H1 (cell line): ENCODE data around the gene SEMA7A. TPM values are rescaled to one million over a fixed set of nuclear protein-coding genes. Genes with fewer than 3 reads are reported as not detected.

Experiments
- CTCF ChIA-PET: fragments of 300-600 bp; sonication (Branson Sonifier 250); formaldehyde crosslinking; loops from one replicate; lab custom pipeline; 2021; ENCODE audit not compliant: partially characterized antibody; lab: Charles Lee
- POLR2A ChIA-PET: fragments of 300-600 bp; sonication (Branson Sonifier 250); formaldehyde crosslinking; loops from one replicate; lab custom pipeline; 2021; ENCODE audit warnings: inconsistent platforms; ENCODE audit not compliant: partially characterized antibody; lab: Charles Lee
- DNase-seq, 2 experiments: peaks; one replicate each; pipeline versions ENCODE4 v3.0.0 to v3.0.0-alpha.2; 2010 to 2022; ENCODE audit warnings: low spot score in 2 of 2, low read depth in 1 of 2, mixed read lengths in 1 of 2
- FAIRE-seq: peaks from 2 replicates; lab custom pipeline; 2011; peaks lifted over from hg19 to GRCh38; lab: Jason Lieb, UNC
- H2AFZ ChIP-seq: 2 replicates; pipeline ENCODE4 v1.8.1; 2012; ENCODE audit warnings: low read length, inconsistent platforms
- H2AK5ac ChIP-seq: 2 replicates; pipeline ENCODE4 v1.6.1; 2013; ENCODE audit warnings: low read depth, low read length
- H2BK120ac ChIP-seq: replicated peaks from 2 replicates; pipeline ENCODE3; 2013; ENCODE audit warnings: low read depth, low read length, inconsistent platforms
- H2BK12ac ChIP-seq: 2 replicates; pipeline ENCODE4 v1.6.1; 2013; ENCODE audit warnings: low read depth, low read length
- H2BK15ac ChIP-seq: 2 replicates; pipeline ENCODE4 v1.6.1; 2013; ENCODE audit warnings: low read length
- H2BK20ac ChIP-seq: 2 replicates; pipeline ENCODE4 v1.6.1; 2013; ENCODE audit warnings: low read length
- H2BK5ac ChIP-seq: 2 replicates; pipeline ENCODE4 v1.6.1; 2013; ENCODE audit warnings: low read depth, low read length
- H3K14ac ChIP-seq: 2 replicates; pipeline ENCODE4 v1.6.1; 2013; ENCODE audit warnings: inconsistent platforms; ENCODE audit not compliant: insufficient read length
- H3K18ac ChIP-seq: 2 replicates; pipeline ENCODE4 v1.6.1; 2013; ENCODE audit warnings: low read length; ENCODE audit errors: extremely low read depth
- H3K23ac ChIP-seq: 2 replicates; pipeline ENCODE4 v1.6.1; 2013; ENCODE audit warnings: inconsistent platforms; ENCODE audit not compliant: insufficient read length
- H3K23me2 ChIP-seq: 2 replicates; pipeline ENCODE4 v1.6.1; 2013; ENCODE audit warnings: low read depth, low read length
- H3K27ac ChIP-seq: 2 replicates; pipeline ENCODE4 v1.6.1; 2011; ENCODE audit warnings: low read depth, low read length, inconsistent platforms
- H3K27me3 ChIP-seq, 4 experiments: replicated peaks in 1 of 4; 1 replicate in 1 of 4; 2 replicates in 3 of 4; pipeline versions ENCODE4 v1.6.1 to v1.8.1; 2011 to 2013; ENCODE audit warnings: low read length in 3 of 4, mild to moderate bottlenecking in 3 of 4, inconsistent platforms in 2 of 4, mixed read lengths in 2 of 4, moderate library complexity in 1 of 4; ENCODE audit not compliant: control insufficient read depth in 3 of 4, insufficient read depth in 3 of 4; ENCODE audit errors: extremely low read depth in 1 of 4
- H3K36me3 ChIP-seq, 4 experiments: 2 replicates each; pipeline versions ENCODE4 v1.6.1 to v1.8.1; 2011 to 2013; ENCODE audit warnings: mild to moderate bottlenecking in 4 of 4, low read length in 3 of 4, moderate library complexity in 2 of 4, control low read depth in 1 of 4, inconsistent platforms in 1 of 4; ENCODE audit not compliant: insufficient read depth in 4 of 4, control insufficient read depth in 2 of 4
- H3K4ac ChIP-seq: replicated peaks from 2 replicates; pipeline ENCODE3; 2013; ENCODE audit warnings: low read length, low read depth, mixed read lengths, inconsistent platforms; ENCODE audit not compliant: insufficient read length
- H3K4me1 ChIP-seq, 4 experiments: replicated peaks in 1 of 4; 1 replicate in 1 of 4; 2 replicates in 3 of 4; pipeline versions ENCODE4 v1.6.1 to v1.8.1; 2011 to 2013; ENCODE audit warnings: low read length in 3 of 4, inconsistent platforms in 2 of 4, mixed read lengths in 1 of 4; ENCODE audit not compliant: insufficient read depth in 4 of 4, control insufficient read depth in 3 of 4
- H3K4me2 ChIP-seq, 2 experiments: 2 replicates each; pipeline versions ENCODE4 v1.6.1 to v1.8.1; 2011 to 2013; ENCODE audit warnings: low read depth in 2 of 2, low read length in 2 of 2, control low read depth in 1 of 2, inconsistent platforms in 1 of 2, mild to moderate bottlenecking in 1 of 2; ENCODE audit not compliant: insufficient read depth in 1 of 2
- H3K4me3 ChIP-seq, 4 experiments: fragments of 200-600, 300-600 bp in 1 of 4; sonication (generic), shearing (Covaris generic), sonication (Bioruptor Twin) in 1 of 4; 2 replicates each; pipeline versions ENCODE4 v1.5.1 to v1.8.1; 2011 to 2016; ENCODE audit warnings: low read length in 4 of 4, low read depth in 3 of 4, control low read depth in 2 of 4, inconsistent platforms in 2 of 4, mild to moderate bottlenecking in 2 of 4, mixed read lengths in 1 of 4, moderate library complexity in 1 of 4; ENCODE audit not compliant: insufficient read depth in 2 of 4; ENCODE audit errors: extremely low read depth in 1 of 4
- H3K56ac ChIP-seq: replicated peaks from 2 replicates; pipeline ENCODE3; 2013; ENCODE audit warnings: low read depth, mild to moderate bottlenecking, mixed read lengths, low read length, inconsistent platforms; ENCODE audit not compliant: insufficient read length
- H3K79me1 ChIP-seq: 2 replicates; pipeline ENCODE4 v1.6.1; 2013; ENCODE audit warnings: low read depth, low read length, control low read depth
- H3K79me2 ChIP-seq, 2 experiments: 2 replicates each; pipeline versions ENCODE4 v1.6.1 to v1.8.1; 2012 to 2013; ENCODE audit warnings: low read length in 2 of 2, mild to moderate bottlenecking in 2 of 2, inconsistent platforms in 1 of 2; ENCODE audit not compliant: insufficient read depth in 2 of 2, control insufficient read depth in 1 of 2
- H3K9ac ChIP-seq, 4 experiments: replicated peaks in 1 of 4; 1 replicate in 1 of 4; 2 replicates in 3 of 4; pipeline versions ENCODE4 v1.6.1 to v1.8.1; 2011 to 2013; ENCODE audit warnings: low read depth in 3 of 4, low read length in 3 of 4, control low read depth in 2 of 4, mild to moderate bottlenecking in 2 of 4, moderate library complexity in 2 of 4, inconsistent platforms in 1 of 4; ENCODE audit errors: extremely low read depth in 1 of 4
- H3K9me3 ChIP-seq, 2 experiments: 2 replicates each; pipeline versions ENCODE4 v1.6.1 to v1.8.1; 2012 to 2013; ENCODE audit warnings: mild to moderate bottlenecking in 2 of 2, moderate library complexity in 2 of 2, control low read depth in 1 of 2, inconsistent platforms in 1 of 2, low read depth in 1 of 2, low read length in 1 of 2, mixed read lengths in 1 of 2; ENCODE audit not compliant: insufficient read depth in 2 of 2
- H4K20me1 ChIP-seq, 2 experiments: replicated peaks in 1 of 2; 2 replicates each; pipeline versions ENCODE3 to v1.8.1; 2011 to 2013; ENCODE audit warnings: inconsistent platforms in 2 of 2, low read length in 2 of 2, mild to moderate bottlenecking in 1 of 2; ENCODE audit not compliant: insufficient read depth in 2 of 2, control insufficient read depth in 1 of 2
- H4K5ac ChIP-seq: 2 replicates; pipeline ENCODE4 v1.6.1; 2013; ENCODE audit warnings: low read length, low read depth, mixed read lengths, inconsistent platforms; ENCODE audit not compliant: insufficient read length
- H4K8ac ChIP-seq: 2 replicates; pipeline ENCODE4 v1.8.0; 2013; ENCODE audit warnings: mild to moderate bottlenecking, moderate library complexity, low read length, inconsistent platforms; ENCODE audit not compliant: insufficient read depth; ENCODE audit errors: extremely low read depth
- H4K91ac ChIP-seq: replicated peaks from 2 replicates; pipeline ENCODE3; 2013; ENCODE audit warnings: low read length, mixed read lengths, inconsistent platforms; ENCODE audit not compliant: insufficient read length
- ASH2L ChIP-seq: fragments of 200-600, 300-600 bp; sonication (generic); IDR thresholded peaks from one replicate; pipeline ENCODE4 v1.7.1; 2017; ENCODE audit warnings: low read length
- BCL11A ChIP-seq, 2 experiments: IDR thresholded peaks; one replicate each; pipeline ENCODE4 v1.6.1; 2011; ENCODE audit warnings: low read depth in 2 of 2, low read length in 2 of 2, mild to moderate bottlenecking in 2 of 2
- CTBP2 ChIP-seq: IDR thresholded peaks from 2 replicates; pipeline ENCODE4 v1.7.0; 2011; ENCODE audit warnings: borderline replicate concordance, mild to moderate bottlenecking, moderate library complexity, mixed read lengths, low read length; ENCODE audit not compliant: insufficient read depth, insufficient read length
- GTF2F1 ChIP-seq: IDR thresholded peaks from 2 replicates; pipeline ENCODE4 v1.6.1; 2012; ENCODE audit warnings: low read depth, low read length, improper control_type of control experiment, borderline replicate concordance
- JUND ChIP-seq: IDR thresholded peaks from 2 replicates; pipeline ENCODE4 v1.6.1; 2011; ENCODE audit warnings: mild to moderate bottlenecking, improper control_type of control experiment, low read length
- POLR2AphosphoS5 ChIP-seq: IDR thresholded peaks from 2 replicates; pipeline ENCODE4 v1.6.1; 2011; ENCODE audit warnings: low read depth, low read length
- RAD21 ChIP-seq, 2 experiments: IDR thresholded peaks in 1 of 2; conservative IDR thresholded peaks in 1 of 2; 2 replicates each; pipeline ENCODE4 v1.6.1; 2011; ENCODE audit warnings: low read depth in 2 of 2, low read length in 2 of 2, improper control_type of control experiment in 1 of 2, inconsistent platforms in 1 of 2, mild to moderate bottlenecking in 1 of 2, moderate library complexity in 1 of 2
- RFX5 ChIP-seq: IDR thresholded peaks from 2 replicates; pipeline ENCODE4 v1.6.1; 2011; ENCODE audit warnings: low read depth, low read length, improper control_type of control experiment, borderline replicate concordance
- SIRT6 ChIP-seq: IDR thresholded peaks from one replicate; pipeline ENCODE4 v1.7.1; 2012; ENCODE audit warnings: low read length, inconsistent platforms
- SUZ12 ChIP-seq: fragments of 200-600 bp; sonication (generic); IDR thresholded peaks from 2 replicates; pipeline ENCODE4 v1.6.1; 2012; ENCODE audit warnings: mild to moderate bottlenecking, inconsistent platforms, low read length, moderate library complexity, mixed read lengths
- ZNF274 ChIP-seq: IDR thresholded peaks from 2 replicates; pipeline ENCODE4 v1.7.0; 2012; ENCODE audit warnings: low read length, borderline replicate concordance; ENCODE audit errors: extremely low read depth
- WGBS, 2 experiments: shearing (Covaris generic) in 1 of 2; methylation state at CpG; one replicate each; pipeline versions ENCODE4 v1.1.6 to v1.1.7; 2013 to 2015; ENCODE audit warnings: low lambda C conversion rate in 2 of 2, mixed read lengths in 2 of 2, inconsistent platforms in 1 of 2, low coverage in 1 of 2, missing lambda C conversion rate in 1 of 2; ENCODE audit not compliant: insufficient replicate concordance in 2 of 2, insufficient coverage in 1 of 2, insufficient read length in 1 of 2; ENCODE audit errors: extremely low coverage in 1 of 2, missing lambda C conversion rate in 1 of 2; 5-methylcytosine and 5-hydroxymethylcytosine counted together
- polyA plus RNA-seq, 7 experiments: library from polyadenylated mRNA; depleted of rRNA in 3 of 7; stranded (reverse) in 5 of 7; unstranded in 2 of 7; fragments of >200 nt in 5 of 7; fragments of 200-250 nt in 2 of 7; gene quantifications; 1 replicate in 5 of 7; 2 replicates in 1 of 7; 4 replicates in 1 of 7; pipeline versions ENCODE4 v1.2.1 to v1.2.3, GENCODE V29; 2011 to 2013; ENCODE audit warnings: missing spikeins in 2 of 7, mixed read lengths in 2 of 7
- total RNA-seq: library from RNA; stranded (reverse); fragmentation: NEBNext Ultra II Directional; extraction: Animal tissue kit (Norgen Biotek cat#: 25700); gene quantifications from 2 replicates; pipeline ENCODE4 v1.2.1, GENCODE V29; 2021

SEMA7A gene
- total and polyA plus RNA-seq, 2 of the 8 experiments (the other 6 are each of a cell fraction or from before 2014, with no cell fraction given) = 10.7 to 15.0 TPM

DNA sequence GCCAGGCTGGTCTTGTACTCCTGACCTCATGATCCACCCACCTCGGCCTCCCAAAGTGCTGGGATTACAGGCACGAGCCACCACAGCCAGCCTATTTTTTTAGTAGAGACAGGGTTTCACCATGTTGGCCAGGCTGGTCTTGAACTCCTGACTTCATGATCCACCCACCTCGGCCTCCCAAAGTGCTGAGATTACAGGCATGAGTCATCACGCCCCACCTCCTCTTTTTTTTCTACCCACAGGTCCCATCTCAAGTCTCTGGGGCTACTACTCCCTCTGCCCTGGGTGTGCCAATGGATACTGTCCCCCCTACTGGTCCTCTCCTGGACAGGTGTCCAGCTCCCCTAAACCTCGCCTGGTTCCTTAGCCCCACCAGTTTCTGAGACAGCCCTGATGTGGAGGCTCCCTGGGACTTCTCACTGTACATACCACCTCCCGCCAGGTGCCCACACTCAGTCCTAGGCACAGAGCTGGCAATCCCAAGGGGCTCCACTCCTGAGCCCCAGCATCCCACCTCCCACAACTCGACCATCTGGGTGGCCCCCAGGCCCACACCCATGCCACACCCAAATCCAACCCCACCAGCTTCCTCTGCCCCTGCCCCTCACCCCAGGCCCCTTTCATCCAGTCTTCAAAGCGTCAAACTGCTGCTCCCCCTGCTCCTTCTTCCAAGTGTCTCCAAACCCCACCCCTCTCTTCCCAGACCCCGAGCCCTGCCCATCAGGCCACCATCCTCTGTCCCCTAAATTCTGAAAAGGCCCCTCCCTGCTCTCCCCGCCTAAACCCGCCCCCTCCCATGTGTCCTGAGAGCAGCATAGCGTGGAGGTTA lies 53.2 kb downstream of the SEMA7A start:
- Histone ChIP-seq H3K9me3 (no peaks in the 10 kb centered on the region), H3K36me3 (no peaks in the 10 kb centered on the region), H2BK15ac (no peak overlapping the region), H3K14ac (no peak overlapping the region), H2BK12ac (no peak overlapping the region), H3K56ac (no peak overlapping the region), H3K4ac (no peak overlapping the region), H3K18ac (no peak overlapping the region), H2BK20ac (no peak overlapping the region), H4K5ac (no peak overlapping the region), H4K20me1 (no peaks in the 10 kb centered on the region), H3K9ac (no peak overlapping the region), H2BK5ac (no peak overlapping the region), H3K23ac (no peak overlapping the region), H2AFZ (no peak overlapping the region), H3K79me2 (no peaks in the 10 kb centered on the region), H4K8ac (no peak overlapping the region), H2AK5ac (no peak overlapping the region), H3K79me1 (no peaks in the 10 kb centered on the region; the same call in 1 of the 2 replicates), H3K4me2 (no peak overlapping the region), H3K4me3 (no peak overlapping the region), H3K23me2 (no peaks in the 10 kb centered on the region), H3K27ac (no peak overlapping the region), H3K4me1 (peaks cover 0 to 7% (median 5%) of the 10 kb centered on the region in 4 experiments; a peak in 4 of 7 replicates), H4K91ac (no peak overlapping the region), H3K27me3 (no peaks in the 10 kb centered on the region), H2BK120ac (no peak overlapping the region)
- ChIA-PET CTCF (interaction anchor here (0.6 to 36.8 kb wide), 11 partner anchors 9 to 251 kb away, joined by 3 to 1311 read pairs (median 4); partner anchors contain the start of genes CYP11A1 and SEMA7A), POLR2A (interaction anchor here (1.4 kb wide), 1 partner anchor 150 kb away, joined by 6 read pairs; no protein-coding TSS in a partner anchor)
- FAIRE-seq (no peak), DNase-seq (no peak)
- 84% methylated on average over 7 of the region's 12 CpGs; no CpG with 5 or more reads in 1 of the 2 experiments for WGBS, 2 experiments
- no peak for TF ChIP-seq RAD21 (IDR thresholded peaks at IDR 0.05 in 1 of 2, conservative IDR thresholded peaks at IDR 0.05 in 1 of 2; ENCODE audit: low read depth in 2 of 2, low read length in 2 of 2)
- TF ChIP-seq POLR2AphosphoS5 = no peak
- TF ChIP-seq ASH2L = no peak
- no peak for TF ChIP-seq CTBP2
- TF ChIP-seq BCL11A (IDR thresholded peaks at IDR 0.05; ENCODE audit: low read depth in 2 of 2, low read length in 2 of 2) = no peak
- no peak for TF ChIP-seq ZNF274
- no peak for TF ChIP-seq SIRT6
- TF ChIP-seq JUND = no peak
- TF ChIP-seq GTF2F1 = no peak
- no peak for TF ChIP-seq RFX5
- TF ChIP-seq SUZ12 = no peak
